ENCODE data around the gene COMTD1.
"Not testable (repeated sequence)": the region's sequence is repeated elsewhere in the genome, so short reads cannot be mapped to it uniquely, and the experiment has no call there.

COMTD1 gene

GRCh38 chr10:75244487-75245353 lies 9.0 kb upstream of the COMTD1 start:
- FAIRE-seq: no peak

- no peak for FAIRE-seq
Observed at GRCh38 chr10:75243426-75243825, 7.7 kb upstream of the COMTD1 start.

- no peak for FAIRE-seq
Observed at GRCh38 chr10:75240329-75241076, 4.7 kb upstream of the COMTD1 start.

DNA sequence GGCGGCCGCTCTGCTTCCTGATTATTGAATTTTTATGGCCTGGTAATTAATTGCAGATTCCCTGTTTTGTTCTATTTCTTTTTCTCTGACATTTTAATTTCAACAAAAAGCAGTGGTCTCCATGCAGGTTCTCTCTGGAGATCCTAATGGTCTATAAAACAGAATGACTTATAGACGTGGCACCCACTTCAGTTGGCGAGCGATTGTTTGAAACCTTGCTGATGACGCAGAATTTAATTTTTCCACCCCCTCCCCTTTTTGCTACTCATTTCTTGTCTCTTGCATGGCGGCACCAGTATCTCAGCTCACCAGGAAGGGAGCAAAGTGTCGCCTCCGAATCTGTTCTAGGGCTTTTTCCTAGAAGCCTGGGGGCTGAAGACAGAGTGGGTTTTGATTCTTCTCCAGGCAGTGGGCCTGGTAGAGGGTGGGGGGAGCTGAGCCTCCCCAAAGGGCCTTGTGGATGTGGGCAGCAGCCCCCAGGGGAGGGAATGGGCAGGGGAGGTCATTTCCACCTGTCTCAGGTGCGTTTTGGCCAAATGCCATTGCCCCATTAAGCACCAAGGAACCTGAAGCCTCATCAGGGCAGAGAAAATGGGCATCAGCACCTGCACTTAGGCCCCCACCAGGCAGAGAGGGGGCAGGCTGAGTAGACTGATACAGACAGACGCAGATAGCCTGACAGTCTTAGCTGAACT lies 3.5 kb upstream of the COMTD1 start:
- no peak for FAIRE-seq

- no peak for FAIRE-seq
Observed at GRCh38 chr10:75238182-75239095, 2.7 kb upstream of the COMTD1 start.

- FAIRE-seq: no peak
Observed at GRCh38 chr10:75236178-75236825, 545 bp upstream of the COMTD1 start.

DNA sequence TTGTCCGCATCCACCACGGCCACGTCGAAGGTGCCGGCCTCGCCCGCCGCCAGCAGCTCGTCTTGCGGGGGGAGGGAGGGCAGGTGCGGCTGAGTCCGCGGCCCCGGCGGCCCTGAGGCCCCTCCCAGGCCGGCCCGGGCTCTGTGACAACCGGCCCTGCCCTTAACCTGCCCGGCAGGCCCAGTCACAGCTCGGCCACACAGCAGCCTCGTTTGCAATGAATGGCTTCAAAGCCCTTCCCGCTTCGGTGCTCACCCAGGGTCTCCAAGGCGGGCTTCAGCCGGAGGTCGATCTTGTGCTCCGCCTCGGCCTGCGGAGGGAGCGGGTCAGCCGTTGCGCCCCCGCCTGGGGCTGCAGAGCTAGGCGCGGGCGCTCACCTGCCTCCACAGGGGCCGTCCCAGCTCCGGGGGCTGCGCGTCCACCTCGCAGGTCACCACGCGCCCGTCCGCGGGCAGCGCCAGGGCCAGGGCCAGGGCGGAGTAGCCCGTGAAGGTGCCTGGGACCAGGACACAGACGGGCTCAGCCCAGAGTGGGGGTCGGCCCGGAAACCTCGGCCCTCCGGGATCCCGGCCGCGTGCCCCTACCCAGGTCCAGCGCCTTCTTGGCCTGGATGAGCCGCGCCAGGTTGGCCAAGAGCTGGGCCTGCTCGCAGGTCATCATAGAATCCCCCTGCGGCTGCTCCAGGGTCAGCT lies 928 bp downstream of the COMTD1 start:
- no peak for FAIRE-seq

DNA sequence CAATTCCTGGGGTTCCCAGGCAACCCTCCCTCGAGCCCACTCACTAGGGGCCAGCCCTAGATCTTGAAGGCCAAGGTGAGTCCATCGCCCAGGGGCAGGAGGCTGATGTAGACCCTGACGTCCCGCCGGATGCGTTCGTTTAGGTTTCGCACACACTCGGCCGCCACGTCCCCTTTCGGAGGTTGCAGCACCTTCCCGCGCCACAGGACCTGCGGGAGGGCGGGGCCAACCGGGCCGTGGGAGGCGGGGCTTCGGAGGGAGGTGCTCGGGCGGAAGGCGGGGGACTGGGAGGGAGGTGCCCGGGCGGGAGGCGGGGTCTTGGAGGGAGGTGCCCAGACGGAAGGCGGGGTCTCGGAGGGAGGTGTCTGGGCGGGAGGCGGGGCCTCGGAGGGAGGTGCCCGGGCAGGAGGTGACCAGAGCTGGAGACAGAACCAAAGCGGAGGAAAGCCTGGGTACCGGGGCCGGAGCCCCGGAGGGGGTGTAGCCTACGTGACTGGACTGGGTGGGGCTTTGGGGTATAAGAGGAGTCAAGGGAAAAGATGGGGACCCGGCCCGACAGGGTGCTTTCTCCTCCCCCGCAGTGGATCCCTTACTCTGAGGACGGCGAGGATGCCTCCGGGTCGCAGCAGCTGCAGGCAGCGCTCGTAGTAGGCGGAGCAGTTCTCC lies 1.6 kb downstream of the COMTD1 start:
- FAIRE-seq: peak; percentile 84

DNA sequence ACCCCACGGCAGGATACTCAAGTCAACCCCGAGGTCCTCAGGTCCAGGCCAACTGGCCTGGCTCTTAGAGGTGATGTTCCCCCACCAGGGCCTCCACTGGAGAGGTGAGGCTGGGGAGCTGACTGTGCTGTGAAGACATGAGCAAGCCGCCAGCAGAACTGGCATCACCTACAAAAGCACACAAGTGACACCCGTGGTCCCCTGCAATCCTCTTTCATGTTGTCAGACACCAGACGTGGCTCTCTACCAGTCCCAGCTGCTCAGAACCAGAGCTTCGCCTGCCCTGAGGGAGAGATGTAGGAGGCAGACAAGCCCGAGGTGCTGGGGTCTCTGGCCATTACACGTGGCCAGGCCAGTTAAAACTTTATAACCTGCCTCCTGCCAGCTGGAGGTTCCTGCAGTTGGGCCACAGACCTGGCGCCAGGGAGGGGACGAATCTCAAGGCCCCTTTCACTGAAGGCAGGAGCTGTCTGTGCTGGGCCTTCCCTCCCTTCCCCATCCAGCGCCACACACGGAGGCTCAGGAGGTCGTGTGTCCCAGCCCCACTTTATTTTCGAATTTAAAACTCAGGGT lies 2.2 kb downstream of the COMTD1 start:
- FAIRE-seq: no peak

DNA sequence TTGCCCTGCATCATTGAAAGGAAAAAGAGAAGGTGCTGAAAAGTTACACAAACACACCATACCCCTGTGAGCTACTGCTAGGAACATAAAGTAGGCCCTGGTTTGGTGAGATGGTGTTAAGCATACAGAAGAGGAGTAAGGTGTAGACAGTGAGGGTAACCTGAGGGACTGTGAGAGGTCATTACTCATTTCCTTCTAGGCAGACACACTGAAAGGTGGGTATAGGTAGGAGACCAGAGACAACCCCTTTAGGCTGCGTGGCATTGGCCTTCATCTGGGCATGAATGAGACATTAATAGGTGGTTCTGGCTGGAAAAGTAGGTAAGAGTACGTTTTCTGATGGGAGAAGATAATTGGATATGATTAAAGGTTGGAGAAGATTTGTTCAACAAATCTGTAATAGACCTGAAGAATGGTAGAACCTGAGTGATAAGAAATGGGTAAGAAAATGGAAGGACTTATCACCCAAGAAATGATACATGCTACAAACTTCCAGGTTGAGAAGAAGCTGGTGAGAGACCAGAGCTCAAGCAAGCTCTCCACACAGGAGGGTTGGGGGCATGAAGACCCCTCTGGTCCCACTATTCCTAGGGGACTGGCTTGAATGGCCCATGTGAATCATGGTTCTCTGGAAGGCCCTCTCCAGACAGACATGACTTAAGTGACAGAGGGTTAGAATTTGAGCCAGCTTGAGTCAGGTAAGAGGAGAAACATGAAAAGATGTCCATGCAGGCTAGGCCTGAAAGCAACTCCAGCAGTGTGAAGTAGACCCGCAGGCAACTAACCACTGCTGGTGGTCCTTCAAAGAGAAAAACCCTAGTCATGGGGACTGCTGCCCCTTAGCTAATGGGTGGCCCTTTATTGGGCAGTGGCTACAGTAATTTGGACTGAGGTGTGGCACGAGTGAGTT lies 3.8 kb downstream of the COMTD1 start:
- FAIRE-seq: no peak

GRCh38 chr10:75230600-75231038 lies 5.1 kb downstream of the COMTD1 start:
- peak; percentile 92 for FAIRE-seq

DNA sequence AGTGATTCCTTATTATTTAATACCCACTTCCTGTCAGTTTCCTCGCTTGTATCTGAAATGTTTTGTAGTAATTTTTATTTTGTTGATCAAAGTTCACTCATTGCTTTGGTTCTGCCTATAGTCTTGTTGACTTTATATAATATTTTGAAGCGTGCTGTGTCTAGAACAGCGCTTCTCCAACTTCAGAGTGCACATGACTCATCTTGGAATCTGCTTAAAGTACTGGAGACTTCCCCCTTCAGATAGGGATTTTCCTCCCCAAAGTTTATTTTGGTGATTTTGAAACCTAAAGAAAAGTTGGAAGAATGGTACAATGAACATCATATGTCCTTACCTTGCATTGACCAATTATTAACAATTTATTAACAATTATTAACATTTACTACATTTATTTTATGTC lies 5.8 kb downstream of the COMTD1 start:
- FAIRE-seq: no peak

DNA sequence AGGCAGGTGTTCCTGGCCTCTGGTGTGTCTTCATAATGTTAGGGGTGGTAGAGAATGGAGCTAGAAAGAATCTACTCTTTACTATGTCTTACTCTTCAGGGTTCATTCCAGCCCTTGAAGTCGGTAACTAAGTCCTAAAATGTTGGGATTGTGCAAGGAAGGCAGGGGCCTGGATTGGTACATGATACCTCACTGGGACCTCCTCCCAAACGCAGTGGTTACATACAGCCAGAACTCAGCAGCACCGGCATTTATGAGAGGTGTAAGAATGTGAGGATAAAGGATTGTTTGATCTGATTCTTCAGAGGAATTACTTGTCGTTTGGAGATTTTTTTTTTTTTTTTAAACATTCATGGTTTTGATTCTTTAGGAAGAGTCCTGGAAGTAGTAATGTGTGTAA lies 6.9 kb downstream of the COMTD1 start:
- FAIRE-seq: peak; percentile 6

DNA sequence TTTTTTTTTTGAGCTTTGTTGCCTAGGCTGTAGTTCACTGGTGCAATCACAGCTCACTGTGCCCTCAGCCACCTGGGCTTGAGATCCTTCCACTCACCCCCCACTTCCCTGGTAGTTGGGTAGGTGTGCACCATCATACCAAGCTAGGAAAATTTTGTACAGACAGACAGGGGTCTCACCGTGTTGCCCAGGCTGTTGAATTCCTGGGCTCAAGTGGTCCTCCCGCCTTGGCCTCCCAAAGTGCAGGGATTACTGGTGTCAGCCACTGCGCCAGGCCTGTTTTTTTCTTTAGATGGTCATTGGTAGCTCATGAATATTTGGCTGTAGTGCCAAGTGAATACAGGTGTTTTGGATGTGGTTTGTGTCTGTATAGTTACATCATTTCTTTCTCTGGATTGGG lies 7.5 kb downstream of the COMTD1 start:
- no peak for FAIRE-seq

DNA sequence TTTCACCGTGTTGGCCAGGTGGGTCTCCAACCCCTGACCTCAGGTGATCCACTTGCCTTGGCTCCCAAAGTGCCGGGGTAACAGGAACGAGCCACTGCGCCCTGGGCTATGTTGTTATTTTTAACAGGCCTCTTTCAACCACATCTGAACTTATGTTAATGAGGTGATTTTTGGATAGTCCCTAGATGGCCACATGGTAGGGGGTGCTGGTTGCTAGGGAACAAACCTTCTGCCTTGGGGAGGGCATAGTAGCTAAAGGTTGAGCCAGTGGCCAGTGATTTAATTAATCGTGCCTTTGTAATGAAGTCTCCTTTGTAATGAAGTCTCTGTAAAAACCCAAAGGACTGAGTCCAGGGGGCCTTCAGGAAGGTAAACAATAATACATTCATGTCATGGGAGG lies 9.1 kb downstream of the COMTD1 start:
- no peak for FAIRE-seq

DNA sequence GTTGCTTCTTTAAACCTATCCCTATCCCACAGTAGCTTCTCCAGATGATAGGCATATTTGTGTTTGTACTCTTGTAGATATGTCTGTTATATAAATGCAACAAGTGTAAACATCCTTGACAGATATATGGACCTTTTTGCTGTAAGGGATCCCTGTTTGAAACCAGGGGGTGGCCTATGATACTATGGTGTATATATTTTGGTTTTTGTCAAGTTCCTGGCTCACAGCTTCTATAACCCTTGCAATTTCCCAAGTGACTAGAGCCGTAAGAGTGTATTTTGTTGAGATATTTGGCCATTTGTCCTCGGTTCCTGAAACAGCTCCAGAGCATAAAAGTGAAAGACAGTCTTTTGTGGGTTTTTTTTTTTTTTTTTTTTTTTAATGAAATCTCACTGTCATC lies 9.7 kb downstream of the COMTD1 start:
- no peak for FAIRE-seq

DNA sequence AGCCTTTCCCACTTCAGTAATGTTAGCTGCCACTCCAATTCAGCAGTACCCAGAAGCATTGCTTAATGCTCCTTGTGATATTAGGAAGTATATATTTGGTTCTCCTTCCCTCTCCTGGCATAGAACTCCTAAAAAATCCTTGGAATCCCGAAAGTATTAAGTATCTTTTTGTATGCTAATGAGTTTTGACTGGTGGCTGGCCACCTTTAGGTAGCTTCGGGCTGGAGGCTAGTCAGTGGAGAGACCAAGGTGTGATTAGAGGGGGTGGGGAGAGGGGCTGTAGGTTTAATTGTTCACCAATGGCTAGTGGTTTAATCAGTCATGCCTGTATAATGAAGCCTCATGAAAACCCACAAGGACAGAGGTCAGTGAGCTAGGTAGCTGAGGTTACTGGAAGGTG lies 12.2 kb downstream of the COMTD1 start:
- FAIRE-seq: no peak

- FAIRE-seq: not testable (repeated sequence)
Observed at GRCh38 chr10:75221492-75221891, 14.3 kb downstream of the COMTD1 start.

DNA sequence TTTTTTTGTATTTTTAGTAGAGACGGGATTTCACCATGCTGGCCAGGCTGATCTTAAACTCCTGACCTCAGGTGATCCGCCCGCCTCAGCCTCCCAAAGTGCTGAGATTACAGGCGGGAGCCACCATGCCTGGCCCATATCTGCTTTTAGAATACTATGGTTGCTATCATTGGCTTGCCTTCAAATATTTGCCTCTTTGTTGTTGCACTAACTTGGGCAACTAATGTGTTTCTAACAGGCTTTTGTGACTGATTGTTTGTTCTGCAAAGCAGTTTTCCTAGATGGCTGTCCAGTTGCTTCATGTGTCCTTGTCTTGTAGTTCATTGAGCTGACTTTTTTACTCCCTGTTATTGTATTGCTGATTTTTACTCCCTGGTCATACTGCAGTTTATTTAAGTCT lies 15.5 kb downstream of the COMTD1 start:
- no peak for FAIRE-seq

Measured in G401.6 (cell line).